ENCODE data around the gene TRIM52. TPM values are rescaled to one million over a fixed set of nuclear protein-coding genes. Genes with fewer than 3 reads are reported as not detected.
A peak's percentile ranks its signal among the peaks of the same experiment; 100 is the strongest.

Gene TRIM52
- total RNA-seq, 2 donors from 2014 or later, result 13.1 to 15.9 TPM

DNA sequence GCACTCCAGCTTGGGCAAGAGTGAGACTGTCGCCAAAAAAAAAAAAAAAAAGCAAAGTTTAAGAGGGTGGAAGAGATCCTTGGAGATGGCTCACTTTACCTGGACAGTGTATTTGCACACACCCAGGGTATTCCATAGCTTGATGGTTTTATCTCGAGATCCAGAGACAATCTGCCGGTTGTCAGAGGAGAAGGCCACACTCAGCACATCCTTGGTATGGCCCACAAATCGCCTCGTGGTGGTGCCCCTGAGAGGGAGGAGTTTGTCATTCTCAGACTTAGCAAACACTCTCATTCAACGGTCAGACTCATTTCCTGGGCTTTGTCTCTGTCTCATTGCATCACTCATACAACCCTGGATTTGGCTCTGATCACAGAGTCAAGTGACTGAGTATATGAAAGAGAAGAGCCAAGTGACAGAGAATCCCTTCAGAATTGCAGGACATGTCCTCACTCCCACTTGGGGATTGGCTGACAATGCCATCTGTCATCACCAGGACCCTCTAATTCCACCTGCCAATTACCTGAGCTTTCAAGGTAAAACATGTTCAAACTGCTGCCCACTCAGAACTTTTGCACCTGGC, 19.5 kb downstream of the TRIM52 start:
- Histone ChIP-seq H3K27me3 (replicated peaks; ENCODE audit: insufficient read depth) (no peaks in the 10 kb centered on the region), H3K4me3 (peak overlapping the region; percentile 88), H3K36me3 (peaks cover 45% of the 10 kb centered on the region), H3K27ac (peak overlapping the region; percentile 96 to 99), H3K9me3 (no peaks in the 10 kb centered on the region), H3K4me1 (ENCODE audit: control insufficient read depth in 1 of 2, low read depth in 2 of 2) (peaks cover 23 to 42% of the 10 kb centered on the region in 2 donors)
- DNase-seq (ENCODE audit: low spot score) (no peak), ATAC-seq (ENCODE audit: insufficient number of reproducible peaks, low FRiP score, low read depth) (no peak)
- TF ChIP-seq, protein P1, sequence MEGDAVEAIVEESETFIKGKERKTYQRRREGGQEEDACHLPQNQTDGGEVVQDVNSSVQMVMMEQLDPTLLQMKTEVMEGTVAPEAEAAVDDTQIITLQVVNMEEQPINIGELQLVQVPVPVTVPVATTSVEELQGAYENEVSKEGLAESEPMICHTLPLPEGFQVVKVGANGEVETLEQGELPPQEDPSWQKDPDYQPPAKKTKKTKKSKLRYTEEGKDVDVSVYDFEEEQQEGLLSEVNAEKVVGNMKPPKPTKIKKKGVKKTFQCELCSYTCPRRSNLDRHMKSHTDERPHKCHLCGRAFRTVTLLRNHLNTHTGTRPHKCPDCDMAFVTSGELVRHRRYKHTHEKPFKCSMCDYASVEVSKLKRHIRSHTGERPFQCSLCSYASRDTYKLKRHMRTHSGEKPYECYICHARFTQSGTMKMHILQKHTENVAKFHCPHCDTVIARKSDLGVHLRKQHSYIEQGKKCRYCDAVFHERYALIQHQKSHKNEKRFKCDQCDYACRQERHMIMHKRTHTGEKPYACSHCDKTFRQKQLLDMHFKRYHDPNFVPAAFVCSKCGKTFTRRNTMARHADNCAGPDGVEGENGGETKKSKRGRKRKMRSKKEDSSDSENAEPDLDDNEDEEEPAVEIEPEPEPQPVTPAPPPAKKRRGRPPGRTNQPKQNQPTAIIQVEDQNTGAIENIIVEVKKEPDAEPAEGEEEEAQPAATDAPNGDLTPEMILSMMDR (IDR thresholded peaks at IDR 0.05), result no peak

DNA sequence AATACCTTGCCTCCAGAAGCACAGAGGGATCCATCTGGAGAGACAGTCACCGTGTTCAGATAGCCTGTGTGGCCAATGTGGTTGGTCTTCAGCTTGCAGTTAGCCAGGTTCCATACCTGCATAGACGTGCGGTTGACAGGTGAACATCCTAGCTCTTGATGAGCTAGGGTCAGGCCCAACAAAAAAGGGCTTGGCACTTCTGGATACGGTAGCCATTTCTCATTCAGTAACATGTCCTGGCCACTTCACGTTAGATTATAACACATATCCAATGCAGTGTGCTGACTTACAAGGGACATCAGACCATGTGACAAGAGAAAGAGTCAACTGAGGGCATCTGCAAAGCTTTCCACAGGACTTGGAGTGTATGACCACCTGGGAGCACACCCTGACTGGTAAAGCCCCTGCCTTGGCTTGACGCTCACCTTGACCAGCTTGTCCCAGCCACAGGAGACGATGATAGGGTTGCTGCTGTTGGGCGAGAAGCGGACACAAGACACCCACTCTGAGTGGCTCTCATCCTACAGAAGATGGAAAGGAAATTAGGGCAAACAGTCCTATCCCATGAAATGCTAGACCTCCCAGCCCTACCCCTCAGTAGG, 21.8 kb downstream of the TRIM52 start:
- Histone ChIP-seq H3K27me3 (replicated peaks; ENCODE audit: insufficient read depth) (no peaks in the 10 kb centered on the region), H3K9me3 (no peaks in the 10 kb centered on the region), H3K4me3 (no peak overlapping the region), H3K4me1 (ENCODE audit: control insufficient read depth in 1 of 2, low read depth in 2 of 2) (peaks cover 11 to 24% of the 10 kb centered on the region in 2 donors), H3K36me3 (peaks cover 65% of the 10 kb centered on the region), H3K27ac (no peak overlapping the region)
- ATAC-seq (ENCODE audit: insufficient number of reproducible peaks, low FRiP score, low read depth) (no peak), DNase-seq (ENCODE audit: low spot score) (no peak)
- TF ChIP-seq, protein P1 (IDR thresholded peaks at IDR 0.05), result no peak

DNA sequence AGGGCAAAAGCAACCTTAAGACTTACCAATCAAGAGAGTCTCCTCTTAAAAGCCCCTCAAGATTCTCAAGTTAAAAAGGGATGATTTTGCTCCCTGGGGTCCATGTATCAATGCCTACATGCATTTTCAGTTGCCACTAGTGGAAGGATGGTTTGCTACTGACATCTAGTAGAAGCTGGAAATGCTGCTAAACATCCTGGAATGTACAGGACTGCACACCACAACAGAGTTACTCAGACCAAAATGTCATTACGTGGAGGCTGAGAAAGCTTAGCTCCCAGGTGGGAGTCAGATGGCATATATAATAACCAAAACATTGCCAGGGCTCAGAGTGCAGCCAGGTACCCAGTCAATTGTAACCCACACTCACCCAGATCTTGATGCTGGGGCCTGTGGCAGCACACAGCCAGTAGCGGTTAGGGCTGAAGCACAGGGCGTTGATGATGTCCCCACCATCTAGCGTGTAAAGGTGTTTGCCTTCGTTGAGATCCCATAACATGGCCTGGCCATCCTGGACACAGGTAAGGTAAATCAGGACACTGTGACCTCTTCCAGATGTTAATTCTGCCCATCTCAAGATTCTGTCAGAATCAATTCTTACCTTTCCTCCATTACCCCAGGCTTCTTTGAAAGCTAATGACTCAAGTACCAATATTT, 23.1 kb downstream of the TRIM52 start:
- Histone ChIP-seq H3K27me3 (replicated peaks; ENCODE audit: insufficient read depth) (no peaks in the 10 kb centered on the region), H3K9me3 (no peaks in the 10 kb centered on the region), H3K36me3 (peaks cover 67% of the 10 kb centered on the region), H3K27ac (no peak overlapping the region), H3K4me3 (no peak overlapping the region), H3K4me1 (ENCODE audit: control insufficient read depth in 1 of 2, low read depth in 2 of 2) (peaks cover 11 to 24% of the 10 kb centered on the region in 2 donors)
- ATAC-seq (ENCODE audit: insufficient number of reproducible peaks, low FRiP score, low read depth) (no peak), DNase-seq (ENCODE audit: low spot score) (no peak)
- TF ChIP-seq, protein P1 (IDR thresholded peaks at IDR 0.05), result no peak

DNA sequence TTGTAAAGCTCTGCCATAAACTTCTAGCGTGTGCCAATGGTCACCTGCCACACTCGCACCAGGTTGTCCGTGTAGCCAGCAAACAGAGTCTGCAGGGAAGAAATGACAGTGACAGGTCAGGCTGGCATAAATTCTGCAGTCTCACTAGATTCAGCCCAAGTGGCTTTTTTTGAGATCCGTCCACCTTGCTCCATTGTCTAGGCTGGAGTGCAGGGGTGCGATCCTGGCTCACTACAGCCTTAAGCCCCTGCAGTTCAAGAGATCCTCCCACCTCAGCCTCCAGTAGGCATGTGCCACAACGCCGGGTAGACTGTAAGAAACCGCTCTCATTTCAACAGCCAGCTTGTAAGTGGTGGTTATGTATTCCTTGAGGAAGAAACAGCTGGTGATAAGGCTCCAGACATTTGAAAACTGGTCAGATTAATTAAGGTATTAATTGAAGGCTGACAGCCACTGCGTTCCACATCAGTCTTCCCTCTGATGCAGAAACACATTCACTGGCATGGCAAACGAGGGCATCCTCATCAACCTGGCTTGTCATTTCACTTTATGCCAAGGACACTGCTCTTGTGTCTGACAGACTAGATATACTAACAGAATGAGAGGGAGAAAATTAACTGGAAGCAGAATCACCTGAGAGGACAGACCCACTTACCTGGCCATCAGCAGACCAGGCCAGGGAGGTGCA, 23.8 kb downstream of the TRIM52 start:
- no peak overlapping the region for H3K27ac ChIP-seq
- TF ChIP-seq, protein P1 (IDR thresholded peaks at IDR 0.05), result no peak
- H3K27me3 ChIP-seq (replicated peaks; ENCODE audit: insufficient read depth), result no peaks in the 10 kb centered on the region
- H3K4me3 ChIP-seq, result no peak overlapping the region
- H3K4me1 ChIP-seq (ENCODE audit: control insufficient read depth in 1 of 2, low read depth in 2 of 2), result peaks cover 9 to 17% of the 10 kb centered on the region in 2 donors
- H3K9me3 ChIP-seq, result no peaks in the 10 kb centered on the region
- peaks cover 71% of the 10 kb centered on the region for H3K36me3 ChIP-seq
- DNase-seq (ENCODE audit: low spot score), result no peak
- ATAC-seq (ENCODE audit: insufficient number of reproducible peaks, low FRiP score, low read depth), result no peak

DNA sequence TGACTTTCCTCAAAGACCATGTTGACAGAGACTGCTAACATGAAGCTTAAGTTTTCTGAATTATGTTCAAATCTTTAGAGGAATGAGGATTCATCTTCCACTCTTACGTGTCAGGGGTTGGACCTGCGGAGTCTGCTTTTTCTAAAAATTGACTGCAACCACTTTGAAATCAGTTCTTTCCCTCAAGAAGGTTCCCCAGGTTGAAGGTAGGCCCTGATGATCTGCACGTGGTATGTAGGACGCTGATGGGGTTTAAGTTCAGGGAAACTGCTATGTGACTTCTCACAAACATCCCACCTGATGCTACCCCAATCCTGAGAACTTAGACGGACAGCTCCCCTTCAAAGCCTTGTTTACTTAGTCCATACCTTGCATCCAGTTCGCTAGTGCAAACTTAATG, 24.5 kb downstream of the TRIM52 start:
- TF ChIP-seq, protein P1 (IDR thresholded peaks at IDR 0.05), result no peak
- H3K4me3 ChIP-seq, result no peak overlapping the region
- DNase-seq (ENCODE audit: low spot score) (no peak), ATAC-seq (ENCODE audit: insufficient number of reproducible peaks, low FRiP score, low read depth) (no peak)
- no peak overlapping the region for H3K27ac ChIP-seq
- peaks cover 71% of the 10 kb centered on the region for H3K36me3 ChIP-seq
- no peaks in the 10 kb centered on the region for H3K27me3 ChIP-seq (replicated peaks; ENCODE audit: insufficient read depth)
- no peaks in the 10 kb centered on the region for H3K9me3 ChIP-seq
- peaks cover 2 to 10% of the 10 kb centered on the region in 2 donors for H3K4me1 ChIP-seq (ENCODE audit: control insufficient read depth in 1 of 2, low read depth in 2 of 2)
